Measurements from ENCODE around the gene SMPX. TPM values are rescaled to one million over a fixed set of nuclear protein-coding genes. Genes with fewer than 3 reads are reported as not detected.

The SMPX gene
- total and polyA plus RNA-seq, 2 of the 4 experiments (the other 2 are of a cell fraction): not detected

DNA sequence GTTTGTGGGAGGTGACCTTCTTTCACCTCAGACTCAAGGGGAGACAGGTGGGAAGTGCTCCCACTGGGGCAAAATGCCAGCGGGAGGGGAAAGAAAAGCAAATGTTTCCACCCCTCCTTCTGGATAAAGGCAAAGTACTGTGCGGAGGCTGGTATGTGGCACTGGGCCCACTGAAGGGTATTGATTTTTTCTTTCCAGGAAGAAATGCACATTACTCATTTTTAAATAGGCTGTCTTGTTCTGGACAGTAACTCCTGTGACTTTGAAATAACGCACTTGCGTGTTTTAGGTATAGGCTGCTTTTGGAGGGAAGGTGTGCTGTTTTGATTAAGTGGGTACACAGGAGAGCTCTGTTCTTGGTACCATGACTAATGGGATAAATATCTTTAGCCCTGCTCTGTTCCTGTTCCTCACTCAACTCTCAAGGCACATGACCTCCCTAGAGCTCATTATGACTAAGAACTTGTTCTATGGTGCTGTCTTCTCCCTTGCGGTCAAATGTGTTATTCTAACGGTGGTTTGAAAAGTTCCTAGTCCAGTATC is 40.8 kb upstream of the SMPX start:
- TF ChIP-seq FOS (IDR thresholded peaks at IDR 0.05; ENCODE audit: low read depth, low read length) (no peak), MXI1 (IDR thresholded peaks at IDR 0.05; ENCODE audit: borderline replicate concordance, low read depth, low read length) (no peak), RAD21 (IDR thresholded peaks at IDR 0.05; ENCODE audit: low read length) (no peak), MAFK (IDR thresholded peaks at IDR 0.05; ENCODE audit: low read depth, low read length) (no peak), RCOR1 (IDR thresholded peaks at IDR 0.05; ENCODE audit: insufficient replicate concordance, low read length) (no peak)
- ChIA-PET POLR2A (ENCODE audit: unreplicated experiment) (no interaction called here), CTCF (no interaction called here)
- Histone ChIP-seq H2BK20ac (ENCODE audit: low read depth, low read length) (no peak overlapping the region), H3K79me1 (ENCODE audit: low read depth in 1 of 2, low read length in 2 of 2) (no peaks in the 10 kb centered on the region), H4K91ac (ENCODE audit: insufficient read depth, low read depth, low read length) (no peak overlapping the region), H2AFZ (replicated peaks; ENCODE audit: low read length, poor library complexity) (no peak overlapping the region), H3K9ac (ENCODE audit: low read depth, low read length) (no peak overlapping the region), H3K9me1 (ENCODE audit: insufficient read depth, low read length) (no peaks in the 10 kb centered on the region), H4K20me1 (ENCODE audit: insufficient read depth, low read length) (no peaks in the 10 kb centered on the region), H2AK5ac (ENCODE audit: low read depth, low read length) (no peak overlapping the region), H3K36me3 (ENCODE audit: control insufficient read depth, insufficient read depth, low read length) (no peaks in the 10 kb centered on the region), H3K23ac (ENCODE audit: low read depth, low read length) (no peak overlapping the region), H3K27ac (ENCODE audit: insufficient read depth, low read length) (no peak overlapping the region), H3K4me3 (ENCODE audit: insufficient read depth, low read depth, low read length) (no peak overlapping the region), H3K4me2 (ENCODE audit: low read depth, low read length) (no peak overlapping the region), H3K4me1 (ENCODE audit: control insufficient read depth, insufficient read depth, low read length) (no peaks in the 10 kb centered on the region), H3K14ac (replicated peaks; ENCODE audit: low read depth, low read length) (no peak overlapping the region), H2AK9ac (replicated peaks; ENCODE audit: low read depth, low read length, poor library complexity) (no peak overlapping the region), H2BK5ac (ENCODE audit: low read depth, low read length, poor library complexity, severe bottlenecking) (no peak overlapping the region), H3K27me3 (ENCODE audit: control insufficient read depth, insufficient read depth, low read length) (peaks cover 2% of the 10 kb centered on the region; the same call in 1 of the 2 replicates), H2BK120ac (ENCODE audit: low read depth, low read length) (no peak overlapping the region), H4K5ac (ENCODE audit: low read depth, low read length) (no peak overlapping the region), H3K4ac (ENCODE audit: low read depth, low read length) (no peak overlapping the region), H2BK15ac (ENCODE audit: low read depth, low read length) (no peak overlapping the region), H3K9me3 (ENCODE audit: control insufficient read depth, insufficient read depth, low read length) (no peaks in the 10 kb centered on the region), H3K56ac (ENCODE audit: extremely low read depth, insufficient read depth, low read length) (no peak overlapping the region), H4K8ac (ENCODE audit: low read depth in 2 of 2, low read length in 2 of 2) (no peak overlapping the region), H3K18ac (ENCODE audit: low read depth, low read length) (no peak overlapping the region)
- intact Hi-C loops (cut with micrococcal nuclease) (no loop called here), in situ Hi-C loops (cut with MboI; ENCODE audit: low sequenced_read_pairs) (no loop called here), dilution Hi-C loops (cut with HindIII; ENCODE audit: low sequenced_read_pairs, unreplicated experiment) (no loop called here)
- BruUV-seq (replicated peaks): no TSS peak
- WGBS, 2 experiments (ENCODE audit: extremely low coverage in 2 of 2, insufficient read length in 1 of 2): 58% methylated on average over 2 of the region's 6 CpGs; no CpG with 5 or more reads in 1 of the 2 experiments
- ATAC-seq (ENCODE audit: low read depth): no peak
- DNase-seq: peak; percentile 28
